Caco-2 (cell line): ENCODE measurements around the gene CENPH. TPM values are rescaled to one million over a fixed set of nuclear protein-coding genes. Genes with fewer than 3 reads are reported as not detected.
A peak's percentile ranks its signal among the peaks of the same experiment; 100 is the strongest.

ENCODE experiments used
- BruUV-seq: library from RNA; stranded (reverse); fragments of 400-500 nt; replicated peaks from 2 replicates; lab custom pipeline; 2021; lab: Mats Ljungman, UMichigan
- CTCF ChIA-PET: fragments of 300-600 bp; sonication (Branson Sonifier 250); formaldehyde crosslinking; loops from one replicate; lab custom pipeline; 2022; ENCODE audit warnings: antibody characterized with exemption; lab: Charles Lee
- POLR2A ChIA-PET: fragments of 300-600 bp; sonication (Branson Sonifier 250); formaldehyde crosslinking; loops from one replicate; lab custom pipeline; 2022; ENCODE audit warnings: antibody characterized with exemption; lab: Charles Lee
- DNase-seq, 2 experiments: peaks; one replicate each; pipeline versions ENCODE4 v3.0.0 to v3.0.0-alpha.2; 2020 to 2022
- H3K27me3 ChIP-seq: replicated peaks from 2 replicates; pipeline ENCODE4 v1.6.0; 2011; ENCODE audit warnings: low read length; ENCODE audit not compliant: control insufficient read depth, insufficient read depth
- H3K36me3 ChIP-seq: 2 replicates; pipeline ENCODE4 v1.5.1; 2011; ENCODE audit warnings: low read length; ENCODE audit not compliant: control insufficient read depth, insufficient read depth
- H3K4me1 ChIP-seq: fragments of 250-450 bp; sonication (Bioruptor Pico); 2 replicates; pipeline ENCODE4 v1.5.1; 2020; ENCODE audit warnings: mild to moderate bottlenecking
- H3K4me3 ChIP-seq: 2 replicates; pipeline ENCODE4 v1.5.1; 2011; ENCODE audit warnings: low read depth, mild to moderate bottlenecking, control low read depth, low read length
- H3K9me3 ChIP-seq: fragments of 250-450 bp; sonication (Bioruptor Pico); 2 replicates; pipeline ENCODE4 v1.5.1; 2020; ENCODE audit warnings: mild to moderate bottlenecking, moderate library complexity
- H3K27ac Mint-ChIP-seq: one replicate; pipeline ENCODE4 v1.8.0; 2022; ENCODE audit warnings: mixed read lengths; ENCODE audit not compliant: unreplicated experiment
- H3K27me3 Mint-ChIP-seq: one replicate; pipeline ENCODE4 v1.8.0; 2022; ENCODE audit warnings: mixed read lengths; ENCODE audit not compliant: insufficient read depth, unreplicated experiment
- H3K36me3 Mint-ChIP-seq: one replicate; pipeline ENCODE4 v1.8.0; 2022; ENCODE audit warnings: mild to moderate bottlenecking, mixed read lengths; ENCODE audit not compliant: insufficient read depth, unreplicated experiment
- H3K4me1 Mint-ChIP-seq: one replicate; pipeline ENCODE4 v1.8.0; 2022; ENCODE audit warnings: low read depth, mixed read lengths; ENCODE audit not compliant: unreplicated experiment
- H3K4me3 Mint-ChIP-seq: one replicate; pipeline ENCODE4 v1.8.0; 2022; ENCODE audit warnings: mild to moderate bottlenecking, moderate library complexity, mixed read lengths; ENCODE audit not compliant: unreplicated experiment
- H3K9me3 Mint-ChIP-seq: one replicate; pipeline ENCODE4 v1.8.0; 2022; ENCODE audit warnings: mixed read lengths; ENCODE audit not compliant: unreplicated experiment
- intact Hi-C: fragments of 100-400 bp; cut with micrococcal nuclease; formaldehyde crosslinking; loops from one replicate; pipeline ENCODE4 v1.10.0; 2022; ENCODE audit not compliant: unreplicated experiment
- total RNA-seq: library from RNA; stranded (reverse); gene quantifications from 2 replicates; pipeline ENCODE4 v1.2.3, GENCODE V29; 2022
- TF ChIP-seq, protein P1 (sequence below), 2 experiments: fragments of 200-600 bp in 1 of 2; IDR thresholded peaks; 1 replicate in 1 of 2; 2 replicates in 1 of 2; pipeline versions ENCODE4 v1.5.1 to v1.8.0; 2011 to 2022; ENCODE audit warnings: antibody characterized with exemption in 1 of 2, control low read depth in 1 of 2, inconsistent platforms in 1 of 2, low read depth in 1 of 2, low read length in 1 of 2, mild to moderate bottlenecking in 1 of 2, moderate library complexity in 1 of 2; ENCODE audit not compliant: insufficient read depth in 1 of 2, severe bottlenecking in 1 of 2, unreplicated experiment in 1 of 2

The CENPH gene
- total RNA-seq, 1 experiment from 2014 or later = 30.2 TPM

DNA sequence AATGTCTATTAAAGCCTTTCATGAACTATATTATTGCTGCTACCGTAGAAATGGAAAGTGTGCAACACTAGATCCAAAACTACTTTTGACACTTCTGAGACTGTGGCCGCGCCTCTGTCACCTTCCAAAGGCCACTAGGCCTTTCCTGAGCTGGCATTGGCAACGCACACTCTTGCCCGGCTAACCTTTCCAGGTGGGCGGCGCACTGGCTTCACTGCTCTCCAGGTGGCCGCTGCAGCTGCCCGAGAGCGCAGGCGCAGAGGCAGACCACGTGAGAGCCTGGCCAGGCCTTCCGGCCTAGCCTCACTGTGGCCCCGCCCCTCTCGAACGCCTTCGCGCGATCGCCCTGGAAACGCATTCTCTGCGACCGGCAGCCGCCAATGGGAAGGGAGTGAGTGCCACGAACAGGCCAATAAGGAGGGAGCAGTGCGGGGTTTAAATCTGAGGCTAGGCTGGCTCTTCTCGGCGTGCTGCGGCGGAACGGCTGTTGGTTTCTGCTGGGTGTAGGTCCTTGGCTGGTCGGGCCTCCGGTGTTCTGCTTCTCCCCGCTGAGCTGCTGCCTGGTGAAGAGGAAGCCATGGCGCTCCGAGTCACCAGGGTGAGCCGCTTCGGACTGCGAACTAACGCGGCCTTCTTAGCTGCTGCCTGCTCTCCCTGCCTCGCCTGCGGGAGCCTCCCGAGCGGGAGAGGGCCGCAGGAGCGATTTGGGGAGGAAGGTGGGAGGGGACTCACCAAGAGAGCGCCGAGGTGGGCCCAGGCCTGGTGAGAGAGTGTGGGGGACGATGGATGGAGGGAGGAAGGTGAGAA, 22.5 kb upstream of the CENPH start, which contains the start of gene CCNB1:
TSS of gene CCNB1 (plus strand) at position 465 of the 807 bp plus-strand sequence. CDS start at position 578, 113 bp downstream.
- peak; percentile 99 for DNase-seq
- BruUV-seq = no TSS peak
- peaks cover 8% of the 10 kb centered on the region; the same call in 1 of the 2 replicates for H3K4me1 ChIP-seq
- peak within 1 kb of the TSS; percentile 100 for H3K27ac Mint-ChIP-seq
- peak within 1 kb of the TSS; percentile 100 for H3K4me3 ChIP-seq
- H3K27me3 ChIP-seq = no peaks in the 10 kb centered on the region
- peak within 1 kb of the TSS; percentile 100 for H3K4me3 Mint-ChIP-seq
- H3K36me3 Mint-ChIP-seq = peaks cover 56% of the 10 kb centered on the region
- POLR2A ChIA-PET = interaction anchor here (0.6 to 1.8 kb wide), 6 partner anchors 15 to 168 kb away, joined by 3 to 15 read pairs (median 6); partner anchors contain the start of genes CCDC125, CENPH and SLC30A5
- no peaks in the 10 kb centered on the region for H3K27me3 Mint-ChIP-seq
- H3K36me3 ChIP-seq = peaks cover 1% of the 10 kb centered on the region; the same call in 1 of the 2 replicates
- H3K4me1 Mint-ChIP-seq = peaks cover 20% of the 10 kb centered on the region
- TF ChIP-seq, protein P1, sequence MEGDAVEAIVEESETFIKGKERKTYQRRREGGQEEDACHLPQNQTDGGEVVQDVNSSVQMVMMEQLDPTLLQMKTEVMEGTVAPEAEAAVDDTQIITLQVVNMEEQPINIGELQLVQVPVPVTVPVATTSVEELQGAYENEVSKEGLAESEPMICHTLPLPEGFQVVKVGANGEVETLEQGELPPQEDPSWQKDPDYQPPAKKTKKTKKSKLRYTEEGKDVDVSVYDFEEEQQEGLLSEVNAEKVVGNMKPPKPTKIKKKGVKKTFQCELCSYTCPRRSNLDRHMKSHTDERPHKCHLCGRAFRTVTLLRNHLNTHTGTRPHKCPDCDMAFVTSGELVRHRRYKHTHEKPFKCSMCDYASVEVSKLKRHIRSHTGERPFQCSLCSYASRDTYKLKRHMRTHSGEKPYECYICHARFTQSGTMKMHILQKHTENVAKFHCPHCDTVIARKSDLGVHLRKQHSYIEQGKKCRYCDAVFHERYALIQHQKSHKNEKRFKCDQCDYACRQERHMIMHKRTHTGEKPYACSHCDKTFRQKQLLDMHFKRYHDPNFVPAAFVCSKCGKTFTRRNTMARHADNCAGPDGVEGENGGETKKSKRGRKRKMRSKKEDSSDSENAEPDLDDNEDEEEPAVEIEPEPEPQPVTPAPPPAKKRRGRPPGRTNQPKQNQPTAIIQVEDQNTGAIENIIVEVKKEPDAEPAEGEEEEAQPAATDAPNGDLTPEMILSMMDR (IDR thresholded peaks at IDR 0.05; ENCODE audit: insufficient read depth in 1 of 2, low read depth in 1 of 2, low read length in 1 of 2, severe bottlenecking in 1 of 2, unreplicated experiment in 1 of 2) = peak in 1 of 2 experiments; percentile 19
- CTCF ChIA-PET = interaction anchor here (0.9 to 2.6 kb wide), 4 partner anchors 68 to 167 kb away, joined by 3 to 24 read pairs (median 5); partner anchors contain the start of genes CDK7 and SLC30A5
- no peaks in the 10 kb centered on the region for H3K9me3 ChIP-seq
- intact Hi-C loops = loop anchor here (1.0 to 2.0 kb wide), 4 partner anchors 22 to 202 kb away; partner anchors contain the start of genes AK6, CENPH, RAD17 and TAF9
- no peaks in the 10 kb centered on the region for H3K9me3 Mint-ChIP-seq

DNA sequence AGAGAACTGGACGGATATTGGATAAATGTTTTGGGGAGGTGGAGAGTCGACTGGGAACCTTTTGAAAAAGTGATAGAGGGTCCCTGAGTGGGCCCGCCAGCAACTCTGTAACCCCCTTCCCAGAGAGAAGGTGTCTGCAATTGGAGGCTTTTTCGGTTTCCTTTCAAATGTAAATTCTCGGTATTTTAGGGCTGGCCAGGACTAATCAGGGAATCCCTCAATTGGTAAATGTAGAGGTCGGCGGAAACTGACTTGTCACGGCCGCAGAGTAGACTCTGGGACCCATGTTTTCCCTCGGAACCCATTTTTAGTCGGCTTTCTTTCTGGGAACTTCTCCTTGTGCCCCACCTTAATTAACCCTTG, 21.9 kb upstream of the CENPH start:
- H3K36me3 Mint-ChIP-seq = peaks cover 62% of the 10 kb centered on the region
- peak in 1 of 2 experiments; percentile 10 for DNase-seq
- CTCF ChIA-PET = interaction anchor here (2.6 kb wide), 1 partner anchor 74 kb away, joined by 24 read pairs; the partner anchor contains the start of gene SLC30A5
- no peaks in the 10 kb centered on the region for H3K9me3 Mint-ChIP-seq
- Histone ChIP-seq H3K36me3 (peaks cover 3% of the 10 kb centered on the region; the same call in 1 of the 2 replicates), H3K4me3 (peak overlapping the region; percentile 100), H3K9me3 (no peaks in the 10 kb centered on the region), H3K4me1 (peaks cover 8% of the 10 kb centered on the region; the same call in 1 of the 2 replicates), H3K27me3 (no peaks in the 10 kb centered on the region)
- H3K27ac Mint-ChIP-seq = peak overlapping the region; percentile 100
- H3K4me1 Mint-ChIP-seq = peaks cover 20% of the 10 kb centered on the region
- H3K27me3 Mint-ChIP-seq = no peaks in the 10 kb centered on the region
- BruUV-seq = no TSS peak
- H3K4me3 Mint-ChIP-seq = peak overlapping the region; percentile 100
- TF ChIP-seq, protein P1 (IDR thresholded peaks at IDR 0.05; ENCODE audit: insufficient read depth in 1 of 2, low read depth in 1 of 2, low read length in 1 of 2, severe bottlenecking in 1 of 2, unreplicated experiment in 1 of 2) = no peak
- POLR2A ChIA-PET = interaction anchor here (0.6 to 1.8 kb wide), 4 partner anchors 22 to 167 kb away, joined by 3 to 15 read pairs (median 8); partner anchors contain the start of genes CENPH and SLC30A5
- intact Hi-C loops = loop anchor here (1.0 to 2.0 kb wide), 4 partner anchors 22 to 202 kb away; partner anchors contain the start of genes AK6, CENPH, RAD17 and TAF9

DNA sequence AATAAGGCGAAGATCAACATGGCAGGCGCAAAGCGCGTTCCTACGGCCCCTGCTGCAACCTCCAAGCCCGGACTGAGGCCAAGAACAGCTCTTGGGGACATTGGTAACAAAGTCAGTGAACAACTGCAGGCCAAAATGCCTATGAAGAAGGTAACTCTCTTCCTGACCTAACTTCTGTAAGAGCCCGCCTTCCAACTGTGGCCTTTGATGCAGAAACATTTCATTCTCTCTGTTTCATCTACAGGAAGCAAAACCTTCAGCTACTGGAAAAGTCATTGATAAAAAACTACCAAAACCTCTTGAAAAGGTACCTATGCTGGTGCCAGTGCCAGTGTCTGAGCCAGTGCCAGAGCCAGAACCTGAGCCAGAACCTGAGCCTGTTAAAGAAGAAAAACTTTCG, 21.5 kb upstream of the CENPH start:
- DNase-seq = no peak
- POLR2A ChIA-PET = interaction anchor here (1.1 to 1.8 kb wide), 2 partner anchors 21 to 74 kb away, joined by 6 to 15 read pairs; partner anchors contain the start of genes CENPH and SLC30A5
- H3K36me3 ChIP-seq = peaks cover 3% of the 10 kb centered on the region; the same call in 1 of the 2 replicates
- Mint-ChIP-seq H3K9me3 (no peaks in the 10 kb centered on the region), H3K4me3 (peak overlapping the region; percentile 100), H3K27ac (peak overlapping the region; percentile 100), H3K4me1 (peaks cover 20% of the 10 kb centered on the region), H3K27me3 (no peaks in the 10 kb centered on the region), H3K36me3 (peaks cover 66% of the 10 kb centered on the region)
- H3K27me3 ChIP-seq = no peaks in the 10 kb centered on the region
- no TSS peak for BruUV-seq
- peak overlapping the region; percentile 100 for H3K4me3 ChIP-seq
- H3K4me1 ChIP-seq = peaks cover 8% of the 10 kb centered on the region; the same call in 1 of the 2 replicates
- TF ChIP-seq, protein P1 (IDR thresholded peaks at IDR 0.05; ENCODE audit: insufficient read depth in 1 of 2, low read depth in 1 of 2, low read length in 1 of 2, severe bottlenecking in 1 of 2, unreplicated experiment in 1 of 2) = no peak
- intact Hi-C loops = loop anchor here (1.0 to 2.0 kb wide), 4 partner anchors 21 to 201 kb away; partner anchors contain the start of genes AK6, CENPH, RAD17 and TAF9
- no peaks in the 10 kb centered on the region for H3K9me3 ChIP-seq
- CTCF ChIA-PET = interaction anchor here (2.6 kb wide), 1 partner anchor 74 kb away, joined by 24 read pairs; the partner anchor contains the start of gene SLC30A5
